Ovary (tissue), 3 donors: ENCODE measurements around the gene TYW5.

Experiments
- CTCF ChIP-seq, 3 donors: fragments of 450-650 bp in 2 of 3; fragments of 200-600 bp in 1 of 3; IDR thresholded peaks; one replicate each; pipeline versions ENCODE4 v1.5.1 to v1.8.0; 2016 to 2022; ENCODE audit warnings: antibody characterized with exemption in 3 of 3, mild to moderate bottlenecking in 1 of 3
- EP300 ChIP-seq: sonication (generic); formaldehyde crosslinking; IDR thresholded peaks from one replicate; pipeline ENCODE4 v1.6.1; 2017; ENCODE audit warnings: antibody characterized with exemption
- POLR2A ChIP-seq: fragments of 450-650 bp; IDR thresholded peaks from one replicate; pipeline ENCODE4 v1.6.1; 2017; ENCODE audit warnings: antibody characterized with exemption, mild to moderate bottlenecking, moderate library complexity
- donor health status: DM: no; HTN: no; CAD: no.

- TF ChIP-seq CTCF (IDR thresholded peaks at IDR 0.05), result no peak
- TF ChIP-seq POLR2A, result no peak
- TF ChIP-seq EP300, result no peak
Observed at GRCh38 chr2:199928626-199929025, 26.7 kb downstream of the TYW5 start.
